HepG2 (cell line): ENCODE data around the gene THEM4. TPM values are rescaled to one million over a fixed set of nuclear protein-coding genes. Genes with fewer than 3 reads are reported as not detected.
A peak's percentile ranks its signal among the peaks of the same experiment; 100 is the strongest.

Source experiments
- BHLHE40 ChIP-seq: IDR thresholded peaks from 2 replicates; pipeline ENCODE4 v1.6.1; 2011; ENCODE audit warnings: low read length, improper control_type of control experiment
- DMTF1 ChIP-seq: sonication (generic); formaldehyde crosslinking; IDR thresholded peaks from 2 replicates; pipeline ENCODE4 v1.4.0; 2020; ENCODE audit warnings: mild to moderate bottlenecking, missing genetic modification reagents
- EHMT2 ChIP-seq: fragments of 200-600 bp; sonication (generic); IDR thresholded peaks from 2 replicates; pipeline ENCODE4 v1.7.0; 2017; ENCODE audit warnings: antibody characterized with exemption, low read depth, low read length, borderline replicate concordance
- FOSL2 ChIP-seq: sonication (generic); formaldehyde crosslinking; IDR thresholded peaks from 2 replicates; pipeline ENCODE4 v1.4.0; 2020; ENCODE audit warnings: missing genetic modification reagents
- HDAC1 ChIP-seq: sonication (generic); formaldehyde crosslinking; IDR thresholded peaks from 2 replicates; pipeline ENCODE4 v1.5.1; 2020; ENCODE audit warnings: mild to moderate bottlenecking, missing genetic modification reagents
- HMGA1 ChIP-seq: sonication (generic); formaldehyde crosslinking; conservative IDR thresholded peaks from 2 replicates; pipeline ENCODE4 v1.4.0; 2020; ENCODE audit warnings: missing genetic modification reagents
- MAF1 ChIP-seq: sonication (generic); formaldehyde crosslinking; IDR thresholded peaks from 2 replicates; pipeline ENCODE4 v1.5.0; 2020; ENCODE audit warnings: missing genetic modification reagents, borderline replicate concordance
- MXI1 ChIP-seq: IDR thresholded peaks from 3 replicates; pipeline ENCODE4 v1.6.1; 2012; ENCODE audit warnings: low read depth, low read length, inconsistent platforms, borderline replicate concordance
- NFIB ChIP-seq: sonication (generic); formaldehyde crosslinking; IDR thresholded peaks from 2 replicates; pipeline ENCODE4 v1.9.0; 2021; ENCODE audit warnings: missing genetic modification reagents, mild to moderate bottlenecking, borderline replicate concordance
- NRL ChIP-seq: sonication (generic); formaldehyde crosslinking; IDR thresholded peaks from 2 replicates; pipeline ENCODE4 v1.5.0; 2020; ENCODE audit warnings: missing genetic modification reagents, mild to moderate bottlenecking, moderate library complexity, borderline replicate concordance
- SP1 ChIP-seq, 2 experiments: fragments of 450-650 bp in 1 of 2; sonication (generic) in 1 of 2; formaldehyde crosslinking in 1 of 2; IDR thresholded peaks; 2 replicates each; pipeline versions ENCODE4 v1.4.0 to v1.6.1; 2016 to 2020; ENCODE audit warnings: missing genetic modification reagents in 1 of 2
- SRSF4 ChIP-seq: fragments of 200-400 bp; formaldehyde crosslinking; IDR thresholded peaks from one replicate; pipeline ENCODE4 v1.6.1; 2018; ENCODE audit warnings: mild to moderate bottlenecking, low read depth, low read length, moderate library complexity; ENCODE audit not compliant: poor library complexity, severe bottlenecking
- TRIM24 ChIP-seq: sonication (generic); formaldehyde crosslinking; IDR thresholded peaks from 2 replicates; pipeline ENCODE4 v1.8.0; 2022; ENCODE audit warnings: mild to moderate bottlenecking, missing genetic modification reagents
- TSC22D2 ChIP-seq: sonication (generic); formaldehyde crosslinking; IDR thresholded peaks from 2 replicates; pipeline ENCODE4 v1.5.1; 2020; ENCODE audit warnings: missing genetic modification reagents, mild to moderate bottlenecking, borderline replicate concordance
- USF2 ChIP-seq, 2 experiments: sonication (generic) in 1 of 2; formaldehyde crosslinking in 1 of 2; IDR thresholded peaks; 2 replicates each; pipeline versions ENCODE4 v1.5.1 to v1.6.1; 2011 to 2020; ENCODE audit warnings: borderline replicate concordance in 1 of 2, low read depth in 1 of 2, low read length in 1 of 2, mild to moderate bottlenecking in 1 of 2, missing genetic modification reagents in 1 of 2, moderate library complexity in 1 of 2
- ZBTB46 ChIP-seq: sonication (generic); formaldehyde crosslinking; IDR thresholded peaks from 2 replicates; pipeline ENCODE4 v1.4.0; 2020; ENCODE audit warnings: mild to moderate bottlenecking, missing genetic modification reagents, borderline replicate concordance
- ZNF672 ChIP-seq: sonication (generic); formaldehyde crosslinking; IDR thresholded peaks from 2 replicates; pipeline ENCODE4 v1.8.1; 2022; ENCODE audit warnings: missing genetic modification reagents
- ZXDC ChIP-seq: sonication (generic); formaldehyde crosslinking; IDR thresholded peaks from 2 replicates; pipeline ENCODE4 v1.5.0; 2020; ENCODE audit warnings: mild to moderate bottlenecking, missing genetic modification reagents
- polyA plus RNA-seq, 8 experiments: library from polyadenylated mRNA; depleted of rRNA in 3 of 8; stranded (reverse) in 7 of 8; unstranded in 1 of 8; fragments of >200 nt; fragmentation: Illumina TruSeq in 4 of 8; extraction: Trizol in 4 of 8; gene quantifications; 2 replicates each; pipeline versions ENCODE4 v1.2.1 to v1.2.3, GENCODE V29; 2011 to 2016; ENCODE audit warnings: low read depth in 4 of 8, missing spikeins in 1 of 8, mixed read lengths in 1 of 8; ENCODE audit not compliant: insufficient read depth in 1 of 8
- total RNA-seq, 5 experiments: library from RNA; depleted of rRNA; stranded (reverse); fragments of >200 nt; fragmentation: Illumina TruSeq; extraction: Trizol; gene quantifications; 2 replicates each; pipeline ENCODE4 v1.2.3, GENCODE V29; 2016; ENCODE audit warnings: low read depth in 1 of 5

Gene THEM4
- total and polyA plus RNA-seq, 2 of the 13 experiments (the other 11 are each of a cell fraction or from before 2014, with no cell fraction given): 10.9 to 13.9 TPM

- peak; percentile 62; the same call in 1 of the 2 replicates for TF ChIP-seq ZXDC (CRISPR knock-in tag)
- no peak for TF ChIP-seq HMGA1 (CRISPR knock-in tag)
- no peak for TF ChIP-seq ZNF672 (CRISPR knock-in tag)
- peak; percentile 72; the same call in 1 of the 3 replicates for TF ChIP-seq MXI1
- no peak for TF ChIP-seq DMTF1 (CRISPR knock-in tag)
- no peak for TF ChIP-seq ZBTB46 (CRISPR knock-in tag)
- TF ChIP-seq USF2 (IDR thresholded peaks at IDR 0.05; ENCODE audit: low read depth, low read length): no peak
- TF ChIP-seq USF2 (CRISPR knock-in tag; IDR thresholded peaks at IDR 0.05; ENCODE audit: borderline replicate concordance): no peak
- TF ChIP-seq HDAC1 (CRISPR knock-in tag): peak; percentile 72
- no peak for TF ChIP-seq NFIB
- no peak for TF ChIP-seq SP1 (IDR thresholded peaks at IDR 0.05)
- peak; percentile 78 for TF ChIP-seq SP1 (CRISPR knock-in tag; IDR thresholded peaks at IDR 0.05)
- peak; percentile 18; the same call in 1 of the 2 replicates for TF ChIP-seq FOSL2 (CRISPR knock-in tag)
- TF ChIP-seq TSC22D2 (CRISPR knock-in tag): no peak
- peak; percentile 62; the same call in 1 of the 2 replicates for TF ChIP-seq BHLHE40
- no peak for TF ChIP-seq SRSF4
- 0 out of 2 replicates have a peak, but pooled peaks have one; percentile 39 for TF ChIP-seq EHMT2
- TF ChIP-seq MAF1 (CRISPR knock-in tag): peak; percentile 66; the same call in 1 of the 2 replicates
- peak; percentile 62; the same call in 1 of the 2 replicates for TF ChIP-seq NRL (CRISPR knock-in tag)
- no peak for TF ChIP-seq TRIM24 (CRISPR knock-in tag)
Observed at GRCh38 chr1:151909167-151910149, at the start of gene THEM4 (continued).
